HepG2 (cell line): ENCODE results near the gene SGMS1. TPM values are rescaled to one million over a fixed set of nuclear protein-coding genes. Genes with fewer than 3 reads are reported as not detected.

Source experiments
- ATAC-seq: fragments of 200-7000 bp; cut with Tn5 transposase; 3 replicates; pipeline ENCODE4 v1.9.1; 2020; ENCODE audit warnings: mild to moderate bottlenecking, moderate library complexity
- BruUV-seq: library from RNA; stranded (reverse); fragments of 400-500 nt; replicated peaks from 2 replicates; lab custom pipeline; 2021; lab: Mats Ljungman, UMichigan
- CTCF ChIA-PET: fragments of 300-600 bp; formaldehyde crosslinking; extraction: SDS; loops from one replicate; lab custom pipeline; 2021; ENCODE audit warnings: low total read pairs, inconsistent platforms, low intra/inter-chr PET ratio; lab: Yijun Ruan, JAX
- POLR2A ChIA-PET: fragments of 350-600 bp; sonication (Branson Sonifier 250); formaldehyde crosslinking; loops from one replicate; lab custom pipeline; 2020; ENCODE audit warnings: antibody characterized with exemption, inconsistent platforms; lab: Yijun Ruan, JAX
- DNase-seq: peaks from one replicate; pipeline ENCODE4 v3.0.0-alpha.2; 2015; ENCODE audit warnings: low spot score
- FAIRE-seq: peaks from 3 replicates; lab custom pipeline; 2011; peaks lifted over from hg19 to GRCh38; lab: Jason Lieb, UNC
- H2AFZ ChIP-seq: one replicate; pipeline ENCODE4 v1.6.1; 2011; ENCODE audit warnings: low read length, inconsistent platforms
- H3K27ac ChIP-seq: fragments of 300-600 bp; 3 replicates; pipeline ENCODE4 v1.8.0; 2011; ENCODE audit warnings: mixed run types, mild to moderate bottlenecking, mixed read lengths, low read length, inconsistent platforms; ENCODE audit not compliant: insufficient read depth; ENCODE audit errors: extremely low read length
- H3K27me3 ChIP-seq, 2 experiments: fragments of 200-600 bp in 1 of 2; 2 replicates in 1 of 2; 3 replicates in 1 of 2; pipeline versions ENCODE4 v1.6.0 to v1.8.0; 2011; ENCODE audit warnings: low read length in 2 of 2, mild to moderate bottlenecking in 2 of 2, moderate library complexity in 2 of 2, inconsistent platforms in 1 of 2; ENCODE audit not compliant: insufficient read depth in 2 of 2, control insufficient read depth in 1 of 2
- H3K36me3 ChIP-seq, 2 experiments: fragments of 200-600 bp in 1 of 2; replicated peaks in 1 of 2; 2 replicates in 1 of 2; 3 replicates in 1 of 2; pipeline versions ENCODE4 v1.5.1 to v1.8.0; 2011; ENCODE audit warnings: low read length in 2 of 2, inconsistent platforms in 1 of 2; ENCODE audit not compliant: insufficient read depth in 2 of 2, control insufficient read depth in 1 of 2
- H3K4me1 ChIP-seq: 2 replicates; pipeline ENCODE4 v1.5.1; 2012; ENCODE audit warnings: low read length, inconsistent platforms; ENCODE audit not compliant: insufficient read depth
- H3K4me2 ChIP-seq: 2 replicates; pipeline ENCODE4 v1.6.0; 2011; ENCODE audit warnings: low read depth, low read length, inconsistent platforms
- H3K4me3 ChIP-seq, 3 experiments: fragments of 200-600 bp in 1 of 3; sonication (generic), shearing (Covaris generic) in 1 of 3; replicated peaks in 1 of 3; 2 replicates each; pipeline ENCODE4 v1.5.1; 2011 to 2016; ENCODE audit warnings: low read length in 3 of 3, inconsistent platforms in 2 of 3, low read depth in 2 of 3, mild to moderate bottlenecking in 2 of 3, control low read depth in 1 of 3, mixed read lengths in 1 of 3; ENCODE audit not compliant: insufficient read depth in 1 of 3
- H3K79me2 ChIP-seq: one replicate; pipeline ENCODE4 v1.6.1; 2011; ENCODE audit warnings: low read length, inconsistent platforms; ENCODE audit not compliant: insufficient read depth
- H3K9ac ChIP-seq: 2 replicates; pipeline ENCODE4 v1.6.0; 2011; ENCODE audit warnings: mild to moderate bottlenecking, low read depth, low read length, inconsistent platforms; ENCODE audit not compliant: insufficient read depth
- H3K9me3 ChIP-seq: 2 replicates; pipeline ENCODE4 v1.5.1; 2012; ENCODE audit warnings: mild to moderate bottlenecking, low read length
- H4K20me1 ChIP-seq: 2 replicates; pipeline ENCODE4 v1.6.0; 2011; ENCODE audit warnings: inconsistent platforms, mild to moderate bottlenecking, low read length, moderate library complexity; ENCODE audit not compliant: insufficient read depth
- CEBPB ChIP-seq: IDR thresholded peaks from 2 replicates; pipeline ENCODE4 v1.6.1; 2011; ENCODE audit warnings: low read depth, low read length, improper control_type of control experiment, borderline replicate concordance
- HHEX ChIP-seq: IDR thresholded peaks from 2 replicates; pipeline ENCODE4 v1.6.1; 2016; ENCODE audit warnings: control low read depth
- HMG20A ChIP-seq: IDR thresholded peaks from 2 replicates; pipeline ENCODE4 v1.6.1; 2016; ENCODE audit warnings: borderline replicate concordance
- NAIF1 ChIP-seq: sonication (generic); formaldehyde crosslinking; IDR thresholded peaks from 2 replicates; pipeline ENCODE4 v1.5.0; 2020; ENCODE audit warnings: mild to moderate bottlenecking, missing genetic modification reagents, borderline replicate concordance
- NCOR1 ChIP-seq: fragments of 200-600 bp; sonication (generic); IDR thresholded peaks from 2 replicates; pipeline ENCODE4 v1.7.0; 2017; ENCODE audit warnings: antibody characterized with exemption, low read length, borderline replicate concordance
- RELA ChIP-seq: sonication (generic); formaldehyde crosslinking; IDR thresholded peaks from 2 replicates; pipeline ENCODE4 v1.4.0; 2020; ENCODE audit warnings: missing genetic modification reagents
- SCMH1 ChIP-seq: sonication (generic); formaldehyde crosslinking; IDR thresholded peaks from 2 replicates; pipeline ENCODE4 v1.9.0; 2021; ENCODE audit warnings: missing genetic modification reagents, mild to moderate bottlenecking, borderline replicate concordance
- ZKSCAN1 ChIP-seq: fragments of 150-350 bp; IDR thresholded peaks from 2 replicates; pipeline ENCODE4 v1.6.1; 2014; ENCODE audit warnings: low read length
- ZNF225 ChIP-seq: sonication (generic); formaldehyde crosslinking; IDR thresholded peaks from 2 replicates; pipeline ENCODE4 v1.4.0; 2020; ENCODE audit warnings: mild to moderate bottlenecking, missing genetic modification reagents
- ZNF234 ChIP-seq: sonication (generic); formaldehyde crosslinking; conservative IDR thresholded peaks from 2 replicates; pipeline ENCODE4 v1.5.1; 2020; ENCODE audit warnings: mild to moderate bottlenecking, missing genetic modification reagents
- ZNF430 ChIP-seq: sonication (generic); formaldehyde crosslinking; IDR thresholded peaks from 2 replicates; pipeline ENCODE4 v1.9.0; 2021; ENCODE audit warnings: mild to moderate bottlenecking, missing genetic modification reagents
- ZNF530 ChIP-seq: sonication (generic); formaldehyde crosslinking; IDR thresholded peaks from 2 replicates; pipeline ENCODE4 v1.5.0; 2020; ENCODE audit warnings: low read depth, mild to moderate bottlenecking, missing genetic modification reagents
- ZNF557 ChIP-seq: sonication (generic); formaldehyde crosslinking; IDR thresholded peaks from 2 replicates; pipeline ENCODE4 v1.4.0; 2020; ENCODE audit warnings: missing genetic modification reagents
- WGBS: methylation state at CpG from one replicate; pipeline ENCODE4 v1.1.6; 2017; ENCODE audit warnings: low lambda C conversion rate; 5-methylcytosine and 5-hydroxymethylcytosine counted together
- in situ Hi-C: cut with HindIII; loops from 2 replicates; pipeline ENCODE4 v1.10.0; 2017; ENCODE audit warnings: low pct_unique_long_range_greater_than_20kb; ENCODE audit not compliant: extremely low pct_ligation_motif_present
- intact Hi-C: fragments of 100-400 bp; cut with micrococcal nuclease; formaldehyde crosslinking; loops from one replicate; pipeline ENCODE4 v1.10.0; 2022; ENCODE audit not compliant: unreplicated experiment
- polyA plus RNA-seq, 8 experiments: library from polyadenylated mRNA; depleted of rRNA in 3 of 8; stranded (reverse) in 7 of 8; unstranded in 1 of 8; fragments of >200 nt; fragmentation: Illumina TruSeq in 4 of 8; extraction: Trizol in 4 of 8; gene quantifications; 2 replicates each; pipeline versions ENCODE4 v1.2.1 to v1.2.3, GENCODE V29; 2011 to 2016; ENCODE audit warnings: low read depth in 4 of 8, missing spikeins in 1 of 8, mixed read lengths in 1 of 8; ENCODE audit not compliant: insufficient read depth in 1 of 8
- total RNA-seq, 5 experiments: library from RNA; depleted of rRNA; stranded (reverse); fragments of >200 nt; fragmentation: Illumina TruSeq; extraction: Trizol; gene quantifications; 2 replicates each; pipeline ENCODE4 v1.2.3, GENCODE V29; 2016; ENCODE audit warnings: low read depth in 1 of 5
- TF ChIP-seq, protein P1 (sequence below): sonication (generic); formaldehyde crosslinking; IDR thresholded peaks from 2 replicates; pipeline ENCODE4 v1.5.1; 2020; ENCODE audit warnings: mild to moderate bottlenecking, moderate library complexity, missing genetic modification reagents
- TF ChIP-seq, protein P2 (sequence below): sonication (generic); formaldehyde crosslinking; conservative IDR thresholded peaks from 2 replicates; pipeline ENCODE4 v1.8.0; 2022; ENCODE audit warnings: missing genetic modification reagents
- TF ChIP-seq, protein P3 (sequence below): sonication (generic); formaldehyde crosslinking; IDR thresholded peaks from 2 replicates; pipeline ENCODE4 v1.5.0; 2020; ENCODE audit warnings: missing genetic modification reagents
- TF ChIP-seq, protein P4 (sequence below): sonication (generic); formaldehyde crosslinking; IDR thresholded peaks from 2 replicates; pipeline ENCODE4 v1.5.0; 2020; ENCODE audit warnings: missing genetic modification reagents, mild to moderate bottlenecking, borderline replicate concordance

Gene SGMS1
- total and polyA plus RNA-seq, 2 of the 13 experiments (the other 11 are each of a cell fraction or from before 2014, with no cell fraction given): 6.5 to 15.1 TPM

DNA sequence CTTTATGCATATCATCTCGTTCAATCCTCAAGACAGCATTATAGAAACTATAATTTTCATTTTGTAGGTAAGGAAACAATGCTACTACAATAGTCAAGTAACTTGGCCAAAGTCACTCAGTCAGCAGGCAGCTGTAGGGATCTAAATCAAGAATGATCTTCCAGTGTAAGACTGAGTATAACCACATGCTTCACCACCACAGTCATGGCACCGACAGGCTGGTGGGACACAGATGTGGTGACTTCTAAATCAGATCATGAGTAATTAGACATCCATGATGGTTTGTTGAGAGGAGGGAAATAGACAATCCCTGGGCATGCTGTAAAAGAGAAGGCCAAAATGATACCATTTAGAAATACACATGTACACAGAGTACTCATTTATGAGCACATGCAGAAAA lies 288.4 kb downstream of the SGMS1 start:
- Histone ChIP-seq H3K27me3 (no peaks in the 10 kb centered on the region), H3K4me2 (no peak overlapping the region), H3K9me3 (no peaks in the 10 kb centered on the region), H4K20me1 (no peaks in the 10 kb centered on the region), H3K36me3 (no peaks in the 10 kb centered on the region; a peak in 1 of 5 replicates), H3K4me3 (no peak overlapping the region), H2AFZ (no peak overlapping the region), H3K9ac (no peak overlapping the region), H3K27ac (no peak overlapping the region), H3K4me1 (no peaks in the 10 kb centered on the region), H3K79me2 (no peaks in the 10 kb centered on the region)
- ChIA-PET POLR2A (no interaction called here), CTCF (no interaction called here)
- 100% methylated on average over 2 of the region's 2 CpGs for WGBS
- DNase-seq: no peak
- in situ Hi-C loops: no loop called here
- no peak for ATAC-seq
- BruUV-seq: no TSS peak
- FAIRE-seq: no peak
- no peak for TF ChIP-seq HMG20A
- TF ChIP-seq HHEX: no peak
- no peak for TF ChIP-seq SCMH1
- TF ChIP-seq, protein P1, sequence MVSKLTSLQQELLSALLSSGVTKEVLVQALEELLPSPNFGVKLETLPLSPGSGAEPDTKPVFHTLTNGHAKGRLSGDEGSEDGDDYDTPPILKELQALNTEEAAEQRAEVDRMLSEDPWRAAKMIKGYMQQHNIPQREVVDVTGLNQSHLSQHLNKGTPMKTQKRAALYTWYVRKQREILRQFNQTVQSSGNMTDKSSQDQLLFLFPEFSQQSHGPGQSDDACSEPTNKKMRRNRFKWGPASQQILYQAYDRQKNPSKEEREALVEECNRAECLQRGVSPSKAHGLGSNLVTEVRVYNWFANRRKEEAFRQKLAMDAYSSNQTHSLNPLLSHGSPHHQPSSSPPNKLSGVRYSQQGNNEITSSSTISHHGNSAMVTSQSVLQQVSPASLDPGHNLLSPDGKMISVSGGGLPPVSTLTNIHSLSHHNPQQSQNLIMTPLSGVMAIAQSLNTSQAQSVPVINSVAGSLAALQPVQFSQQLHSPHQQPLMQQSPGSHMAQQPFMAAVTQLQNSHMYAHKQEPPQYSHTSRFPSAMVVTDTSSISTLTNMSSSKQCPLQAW (CRISPR knock-in tag): no peak
- no peak for TF ChIP-seq CEBPB
- no peak for TF ChIP-seq RELA (CRISPR knock-in tag)
- intact Hi-C loops: no loop called here

DNA sequence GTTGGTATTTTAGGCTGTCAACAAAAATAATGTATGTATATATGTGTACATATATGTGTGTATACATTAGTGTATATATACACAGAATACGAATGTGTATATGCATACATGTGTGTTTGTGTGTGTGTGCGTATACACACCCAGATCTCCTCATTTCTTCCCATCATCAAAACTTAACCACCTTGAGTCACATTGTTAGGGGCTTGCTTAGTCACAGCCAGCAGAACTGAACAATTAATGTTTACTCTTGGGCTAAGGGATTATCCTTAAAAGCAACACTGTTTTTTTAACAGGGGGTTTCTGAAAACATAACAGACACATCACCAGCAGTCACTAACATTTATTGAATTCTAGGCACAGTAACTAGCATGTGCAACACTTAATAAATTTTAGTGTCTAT lies 289.5 kb downstream of the SGMS1 start:
- no peak for ATAC-seq
- no peaks in the 10 kb centered on the region for H3K4me1 ChIP-seq
- no peak overlapping the region for H2AFZ ChIP-seq
- H3K36me3 ChIP-seq: no peaks in the 10 kb centered on the region; a peak in 1 of 5 replicates
- H3K9me3 ChIP-seq: no peaks in the 10 kb centered on the region
- in situ Hi-C loops (no loop called here), intact Hi-C loops (no loop called here)
- no peak overlapping the region for H3K27ac ChIP-seq
- ChIA-PET CTCF (no interaction called here), POLR2A (no interaction called here)
- H3K79me2 ChIP-seq: no peaks in the 10 kb centered on the region
- FAIRE-seq: no peak
- WGBS: 94% methylated on average over 2 of the region's 2 CpGs
- H3K4me3 ChIP-seq: no peak overlapping the region
- H3K4me2 ChIP-seq: no peak overlapping the region
- H4K20me1 ChIP-seq: no peaks in the 10 kb centered on the region
- BruUV-seq: no TSS peak
- DNase-seq: no peak
- H3K27me3 ChIP-seq: no peaks in the 10 kb centered on the region
- no peak overlapping the region for H3K9ac ChIP-seq
- TF ChIP-seq ZNF430 (CRISPR knock-in tag) (no peak), NAIF1 (CRISPR knock-in tag) (no peak), NCOR1 (no peak), ZNF557 (no peak), ZNF234 (CRISPR knock-in tag) (no peak), ZNF225 (no peak), ZKSCAN1 (no peak), ZNF530 (CRISPR knock-in tag) (no peak)
- TF ChIP-seq, protein P2, sequence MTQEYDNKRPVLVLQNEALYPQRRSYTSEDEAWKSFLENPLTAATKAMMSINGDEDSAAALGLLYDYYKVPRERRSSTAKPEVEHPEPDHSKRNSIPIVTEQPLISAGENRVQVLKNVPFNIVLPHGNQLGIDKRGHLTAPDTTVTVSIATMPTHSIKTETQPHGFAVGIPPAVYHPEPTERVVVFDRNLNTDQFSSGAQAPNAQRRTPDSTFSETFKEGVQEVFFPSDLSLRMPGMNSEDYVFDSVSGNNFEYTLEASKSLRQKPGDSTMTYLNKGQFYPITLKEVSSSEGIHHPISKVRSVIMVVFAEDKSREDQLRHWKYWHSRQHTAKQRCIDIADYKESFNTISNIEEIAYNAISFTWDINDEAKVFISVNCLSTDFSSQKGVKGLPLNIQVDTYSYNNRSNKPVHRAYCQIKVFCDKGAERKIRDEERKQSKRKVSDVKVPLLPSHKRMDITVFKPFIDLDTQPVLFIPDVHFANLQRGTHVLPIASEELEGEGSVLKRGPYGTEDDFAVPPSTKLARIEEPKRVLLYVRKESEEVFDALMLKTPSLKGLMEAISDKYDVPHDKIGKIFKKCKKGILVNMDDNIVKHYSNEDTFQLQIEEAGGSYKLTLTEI (CRISPR knock-in tag): no peak
- TF ChIP-seq, protein P3, sequence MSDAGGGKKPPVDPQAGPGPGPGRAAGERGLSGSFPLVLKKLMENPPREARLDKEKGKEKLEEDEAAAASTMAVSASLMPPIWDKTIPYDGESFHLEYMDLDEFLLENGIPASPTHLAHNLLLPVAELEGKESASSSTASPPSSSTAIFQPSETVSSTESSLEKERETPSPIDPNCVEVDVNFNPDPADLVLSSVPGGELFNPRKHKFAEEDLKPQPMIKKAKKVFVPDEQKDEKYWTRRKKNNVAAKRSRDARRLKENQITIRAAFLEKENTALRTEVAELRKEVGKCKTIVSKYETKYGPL (CRISPR knock-in tag): no peak
- TF ChIP-seq, protein P4, sequence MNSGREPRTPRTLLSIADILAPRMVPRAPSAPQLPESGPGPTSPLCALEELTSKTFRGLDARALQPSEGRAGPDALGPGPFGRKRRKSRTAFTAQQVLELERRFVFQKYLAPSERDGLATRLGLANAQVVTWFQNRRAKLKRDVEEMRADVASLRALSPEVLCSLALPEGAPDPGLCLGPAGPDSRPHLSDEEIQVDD (CRISPR knock-in tag): no peak
